ENCODE results near the gene HSPA2. TPM values are rescaled to one million over a fixed set of nuclear protein-coding genes. Genes with fewer than 3 reads are reported as not detected.

HSPA2 gene
- total and polyA plus RNA-seq, 2 of the 13 experiments (the other 11 are each of a cell fraction or from before 2014, with no cell fraction given) = 0.15 to 0.27 TPM

GRCh38 chr14:64504310-64504896 is 36.1 kb upstream of the HSPA2 start, which contains the start of gene ZBTB1 (continued):
- TF ChIP-seq REST (IDR thresholded peaks at IDR 0.05; ENCODE audit: borderline replicate concordance in 1 of 2, low read depth in 1 of 2, low read length in 2 of 2) (peak in 1 of 2 experiments; percentile 3; a peak in 1 of 4 replicates), HNF1A (IDR thresholded peaks at IDR 0.05; ENCODE audit: low read depth) (no peak), HNF1A (CRISPR knock-in tag; IDR thresholded peaks at IDR 0.05; ENCODE audit: borderline replicate concordance) (no peak), TRIM24 (CRISPR knock-in tag; IDR thresholded peaks at IDR 0.05) (no peak), ISL2 (CRISPR knock-in tag; IDR thresholded peaks at IDR 0.05) (peak; percentile 19; the same call in 1 of the 2 replicates), GLI4 (CRISPR knock-in tag; IDR thresholded peaks at IDR 0.05; ENCODE audit: borderline replicate concordance) (peak; percentile 54; the same call in 1 of the 2 replicates), BCL3 (CRISPR knock-in tag; IDR thresholded peaks at IDR 0.05) (no peak), MLLT10 (CRISPR knock-in tag; IDR thresholded peaks at IDR 0.05) (no peak), SKIL (CRISPR knock-in tag; IDR thresholded peaks at IDR 0.05; ENCODE audit: borderline replicate concordance) (peak; percentile 61; the same call in 1 of the 2 replicates), ZNF687 (CRISPR knock-in tag; IDR thresholded peaks at IDR 0.05) (0 out of 2 replicates have a peak, but pooled peaks have one; percentile 7), HOXA5 (CRISPR knock-in tag; IDR thresholded peaks at IDR 0.05) (0 out of 2 replicates have a peak, but pooled peaks have one; percentile 29), GFI1 (CRISPR knock-in tag; IDR thresholded peaks at IDR 0.05; ENCODE audit: borderline replicate concordance) (0 out of 2 replicates have a peak, but pooled peaks have one; percentile 64)
